A549 (cell line): ENCODE data around the gene HSF2BP.

ENCODE experiments used
- CEBPB ChIP-seq, 2 experiments: fragments of >200 bp in 1 of 2; sonication (Bioruptor Twin) in 1 of 2; formaldehyde crosslinking in 1 of 2; IDR thresholded peaks; 2 replicates each; pipeline ENCODE4 v1.6.1; 2012 to 2016
- CHD2 ChIP-seq: fragments of 150-350 bp; IDR thresholded peaks from 2 replicates; pipeline ENCODE4 v1.6.1; 2014; ENCODE audit warnings: low read length; ENCODE audit not compliant: partially characterized antibody
- CTCF ChIP-seq: fragments of >200 bp; sonication (Bioruptor Twin); formaldehyde crosslinking; IDR thresholded peaks from 3 replicates; pipeline ENCODE4 v1.5.1; 2016
- EP300 ChIP-seq, 2 experiments: fragments of >200 bp; sonication (Bioruptor Twin); formaldehyde crosslinking; IDR thresholded peaks; 2 replicates in 1 of 2; 3 replicates in 1 of 2; pipeline ENCODE4 v1.6.1; 2016 to 2017
- FOSL2 ChIP-seq, 2 experiments: fragments of 450-650 bp in 1 of 2; fragments of >200 bp in 1 of 2; sonication (Bioruptor Twin) in 1 of 2; formaldehyde crosslinking; IDR thresholded peaks; 2 replicates each; pipeline versions ENCODE4 v1.5.0 to v1.6.1; 2016 to 2020; ENCODE audit warnings: mild to moderate bottlenecking in 1 of 2, moderate library complexity in 1 of 2
- HES2 ChIP-seq: fragments of >200 bp; sonication (Bioruptor Twin); formaldehyde crosslinking; IDR thresholded peaks from 2 replicates; pipeline ENCODE4 v1.6.1; 2016
- MAZ ChIP-seq: fragments of 150-350 bp; IDR thresholded peaks from 2 replicates; pipeline ENCODE4 v1.6.1; 2014; ENCODE audit warnings: antibody characterized with exemption, low read depth, low read length, borderline replicate concordance
- RARB ChIP-seq: fragments of 250-450 bp; sonication (Bioruptor Pico); IDR thresholded peaks from 2 replicates; pipeline ENCODE4 v1.8.0; 2021; ENCODE audit warnings: mild to moderate bottlenecking, moderate library complexity
- RCOR1 ChIP-seq: fragments of 150-350 bp; IDR thresholded peaks from 2 replicates; pipeline ENCODE4 v1.6.1; 2014; ENCODE audit warnings: antibody characterized with exemption, low read length, low read depth
- REST ChIP-seq: fragments of 200-600 bp; sonication (generic); IDR thresholded peaks from 2 replicates; pipeline ENCODE4 v1.6.1; 2016; ENCODE audit warnings: antibody characterized with exemption, mild to moderate bottlenecking, moderate library complexity
- RNF2 ChIP-seq: fragments of 200-600 bp; sonication (generic); IDR thresholded peaks from 2 replicates; pipeline ENCODE4 v1.6.1; 2016; ENCODE audit warnings: low read depth, mild to moderate bottlenecking, antibody characterized with exemption, moderate library complexity, borderline replicate concordance

- TF ChIP-seq CTCF, result no peak
- no peak for TF ChIP-seq MAZ
- no peak for TF ChIP-seq FOSL2 (IDR thresholded peaks at IDR 0.05)
- TF ChIP-seq FOSL2 (CRISPR knock-in tag; IDR thresholded peaks at IDR 0.05), result no peak
- no peak for TF ChIP-seq CEBPB (IDR thresholded peaks at IDR 0.05)
- no peak for TF ChIP-seq EP300 (IDR thresholded peaks at IDR 0.05)
- TF ChIP-seq RCOR1, result no peak
- TF ChIP-seq RNF2, result no peak
- no peak for TF ChIP-seq REST
- no peak for TF ChIP-seq HES2
- TF ChIP-seq RARB (CRISPR knock-in tag), result no peak
- no peak for TF ChIP-seq CHD2
Measured at GRCh38 chr21:43694437-43695079, 35.3 kb upstream of the HSF2BP start.
